GM21447 (cell line): ENCODE data around the gene KNTC1.
"Not testable (repeated sequence)": the region's sequence is repeated elsewhere in the genome, so short reads cannot be mapped to it uniquely, and the experiment has no call there.

Experiments used
- ATAC-seq: cut with Tn5 transposase; IDR thresholded peaks from one replicate; pipeline ENCODE4 v1.9.1; 2021; ENCODE audit not compliant: unreplicated experiment

The KNTC1 gene

DNA sequence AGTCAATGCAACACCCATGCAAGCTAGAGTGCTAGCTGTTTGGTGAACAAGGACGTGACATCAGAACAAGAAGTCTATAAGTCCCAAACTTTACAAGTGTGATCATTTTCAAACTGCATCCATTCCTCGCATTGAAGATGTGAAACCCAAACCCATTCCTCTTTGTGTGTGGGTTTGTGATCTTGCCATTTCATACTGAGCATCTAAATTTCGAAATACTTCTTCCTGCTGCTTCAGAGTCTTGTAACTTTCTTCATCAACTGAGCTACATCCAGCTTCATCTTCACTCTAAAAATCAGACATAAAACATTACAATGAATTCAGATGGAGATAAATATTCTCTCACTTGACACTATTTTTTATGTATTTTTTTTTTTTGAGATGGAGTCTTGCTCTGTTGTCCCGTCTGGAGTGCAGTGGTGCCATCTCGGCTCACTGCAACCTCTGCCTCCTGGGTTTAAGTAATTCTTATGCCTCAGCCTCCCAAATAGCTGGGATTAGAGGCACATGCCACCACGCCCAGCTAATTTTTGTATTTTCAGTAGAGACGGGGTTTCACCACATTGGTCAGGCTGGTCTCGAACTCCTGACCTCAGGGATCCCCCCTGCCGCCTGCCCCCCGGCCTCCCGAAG, 21.5 kb upstream of the KNTC1 start:
- no peak for ATAC-seq

DNA sequence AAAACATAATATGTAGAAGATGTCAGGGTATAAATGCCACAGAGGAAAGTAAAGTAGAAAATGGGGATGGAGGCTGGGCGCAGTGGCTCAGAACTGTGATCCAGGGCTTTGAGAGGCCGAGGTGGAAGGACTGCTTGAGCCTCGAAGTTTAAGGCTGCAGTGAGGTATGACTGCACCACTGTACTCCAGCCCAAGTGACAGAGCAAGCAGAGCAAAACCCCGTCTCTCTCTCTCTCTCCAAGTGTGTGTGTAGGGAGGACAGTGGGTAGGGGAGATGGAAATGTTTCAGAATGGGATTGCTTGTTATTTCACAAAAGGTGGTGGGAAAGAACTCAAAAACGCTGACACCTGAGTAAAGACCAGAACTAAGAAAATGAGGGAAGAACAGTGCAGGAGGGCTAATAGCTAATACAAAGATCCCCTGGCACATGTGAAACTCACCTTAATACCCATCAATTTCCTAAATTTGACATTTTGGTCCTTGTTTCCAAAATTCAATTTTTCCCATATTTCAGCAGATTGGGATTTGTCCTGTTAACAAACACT, 20.6 kb upstream of the KNTC1 start:
- no peak for ATAC-seq

- ATAC-seq = no peak
Measured at GRCh38 chr12:122508163-122508562, 18.9 kb upstream of the KNTC1 start.

DNA sequence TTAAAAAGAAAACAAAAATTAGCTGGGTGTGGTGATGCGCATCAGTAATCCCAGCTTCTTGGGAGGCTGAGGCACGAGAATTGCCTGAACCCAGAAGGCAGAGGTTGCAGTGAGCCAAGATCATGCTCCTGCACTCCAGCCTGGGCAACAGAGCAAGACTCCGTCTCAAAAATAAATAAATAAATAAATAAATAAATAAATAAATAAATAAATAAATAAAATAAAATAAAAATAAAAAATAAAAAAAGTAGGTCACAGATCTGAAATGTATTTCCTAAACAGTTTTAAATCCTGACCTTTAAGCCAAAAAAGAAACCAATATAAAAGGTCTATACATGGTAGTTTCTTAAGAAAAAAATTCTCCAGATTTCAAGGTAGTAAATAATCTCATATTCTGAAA, 14.0 kb upstream of the KNTC1 start:
- not testable (repeated sequence) for ATAC-seq

GRCh38 chr12:122513660-122514059, 13.4 kb upstream of the KNTC1 start:
- no peak for ATAC-seq

GRCh38 chr12:122515275-122515674, 11.8 kb upstream of the KNTC1 start:
- no peak for ATAC-seq

DNA sequence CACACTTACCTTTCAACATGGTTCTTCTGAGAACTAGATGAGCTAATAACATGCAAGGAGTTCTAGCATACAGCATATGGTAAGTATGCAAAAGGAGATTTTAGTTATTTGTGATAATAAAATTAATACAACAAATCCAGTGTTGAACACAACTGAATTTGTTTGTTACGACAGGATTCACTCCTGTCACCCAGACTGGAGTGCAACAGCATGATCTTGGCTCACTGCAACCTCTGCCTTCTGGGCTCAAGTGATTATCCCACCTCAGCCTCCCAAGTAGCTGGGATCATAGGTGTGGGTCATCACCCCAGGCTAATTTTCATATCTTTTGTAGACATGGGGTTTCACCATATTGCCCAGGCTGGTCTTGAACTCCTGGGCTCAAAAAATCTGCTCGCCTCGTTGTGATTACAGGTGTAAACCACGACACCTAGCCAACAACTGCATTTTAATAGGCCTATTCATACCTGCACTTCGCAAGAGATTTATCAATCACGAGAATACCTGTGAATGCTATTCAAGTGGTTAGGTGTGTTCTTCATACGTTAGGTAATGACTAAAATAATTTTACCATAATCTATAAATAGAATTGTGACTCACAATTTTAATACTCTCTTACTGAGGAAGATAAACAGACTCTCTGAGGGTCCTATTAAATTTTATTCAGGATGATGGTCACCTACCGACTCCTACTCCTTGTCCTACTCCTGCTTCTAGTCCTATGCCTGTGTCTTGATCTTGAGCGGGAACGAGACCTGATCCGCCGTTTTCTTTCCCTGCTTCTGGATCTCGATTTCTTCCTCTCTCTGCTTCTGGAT, 10.3 kb upstream of the KNTC1 start:
- no peak for ATAC-seq

- no peak for ATAC-seq
Measured at GRCh38 chr12:122517877-122518276, 9.2 kb upstream of the KNTC1 start.

DNA sequence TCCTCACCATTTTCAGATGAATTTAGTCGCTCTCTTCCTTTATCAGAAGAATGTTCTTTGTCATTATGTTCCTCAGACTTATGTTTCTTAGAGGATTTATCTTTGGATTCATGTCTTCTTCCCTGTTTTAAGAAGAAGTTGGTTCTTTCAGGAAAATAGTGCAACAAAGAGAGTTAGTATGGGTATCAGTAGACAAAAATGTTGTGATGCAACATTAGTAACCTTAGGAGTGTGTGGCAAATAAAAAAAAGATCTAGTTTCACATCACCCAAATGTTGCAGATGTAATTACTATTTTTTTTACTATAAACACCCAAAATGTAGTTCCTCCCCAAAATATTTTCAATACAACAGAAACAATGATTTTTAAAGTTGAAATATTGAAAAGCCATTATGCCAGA, 8.1 kb upstream of the KNTC1 start:
- ATAC-seq = no peak

DNA sequence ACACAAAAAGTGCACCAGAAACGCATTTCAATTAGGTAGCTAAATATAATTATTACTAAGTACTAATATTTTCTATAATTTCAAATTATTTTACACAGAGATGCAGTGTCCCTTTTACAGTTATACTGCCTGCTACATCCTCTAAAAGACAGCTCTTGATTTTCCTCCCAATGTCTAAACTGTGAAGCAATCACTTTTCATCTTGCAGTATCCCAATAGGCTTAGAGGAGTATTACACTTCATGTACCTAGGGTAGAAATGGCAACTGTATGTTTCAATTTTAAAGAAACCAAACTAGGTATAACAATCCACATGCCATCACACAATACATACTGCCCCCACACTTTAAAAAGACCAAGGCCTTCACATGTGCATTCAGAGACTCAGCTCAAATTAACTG, 7.6 kb upstream of the KNTC1 start:
- ATAC-seq = no peak

DNA sequence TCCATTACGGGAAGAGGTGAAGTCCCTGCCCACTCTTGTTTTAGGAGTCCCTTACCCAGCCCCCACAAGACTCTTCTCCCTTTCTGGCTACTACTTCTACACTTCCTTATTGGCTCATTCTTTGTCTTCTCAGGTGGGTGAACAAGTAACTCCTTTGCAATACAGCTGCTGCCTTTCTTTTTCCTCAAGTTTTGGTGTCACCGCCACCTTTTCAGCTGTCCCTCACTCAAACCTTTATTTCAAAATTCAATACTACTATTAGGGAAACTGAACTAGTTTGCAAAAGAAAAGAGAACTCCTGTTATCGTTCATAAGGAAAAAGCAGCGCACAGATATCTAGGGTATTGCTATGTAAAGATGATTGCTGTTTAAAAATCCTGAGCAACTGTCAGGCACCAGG, 6.4 kb upstream of the KNTC1 start:
- ATAC-seq = no peak

DNA sequence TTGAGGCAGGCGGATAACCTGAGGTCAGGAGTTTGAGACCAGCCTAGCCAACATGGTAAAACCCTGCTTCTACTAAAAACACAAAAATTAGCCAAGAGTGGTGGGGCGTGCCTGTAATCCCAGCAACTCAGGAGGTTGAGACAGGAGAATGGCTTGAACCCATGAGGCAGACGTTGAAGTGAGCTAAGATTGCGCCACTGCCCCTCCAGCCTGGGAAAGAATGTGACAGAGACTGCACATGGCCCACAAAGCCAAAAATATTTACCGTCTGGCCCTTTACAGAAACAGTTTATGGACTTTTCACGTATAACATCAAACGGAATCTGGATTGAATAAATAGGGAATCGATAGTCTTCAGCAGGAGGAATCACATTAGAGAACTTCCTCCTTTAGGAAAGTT, 3.8 kb upstream of the KNTC1 start:
- no peak for ATAC-seq

GRCh38 chr12:122523846-122524718, 3.0 kb upstream of the KNTC1 start:
- ATAC-seq = no peak

GRCh38 chr12:122527478-122527944, 462 bp downstream of the KNTC1 start:
- ATAC-seq = no peak

GRCh38 chr12:122528582-122528981, 1.5 kb downstream of the KNTC1 start:
- ATAC-seq = no peak

DNA sequence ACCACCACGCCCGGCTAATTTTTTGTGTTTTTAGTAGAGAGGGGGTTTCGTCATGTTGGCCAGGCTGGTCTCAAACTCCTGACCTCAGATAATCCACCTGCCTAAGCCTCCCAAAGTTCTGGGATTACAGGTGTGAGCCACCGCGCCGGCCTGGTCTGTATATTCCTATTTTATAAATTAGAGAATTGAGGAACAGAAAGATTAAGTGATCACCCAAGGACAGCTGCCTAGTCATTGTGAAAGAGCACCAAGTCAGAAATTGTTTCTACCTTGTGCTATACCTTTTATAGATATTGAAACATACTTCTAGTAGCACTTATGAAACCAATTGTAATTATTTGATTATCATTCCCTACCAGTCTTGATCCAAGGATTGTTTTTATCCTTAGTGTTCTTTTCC, 1.9 kb downstream of the KNTC1 start:
- no peak for ATAC-seq

GRCh38 chr12:122533856-122534255, 6.8 kb downstream of the KNTC1 start:
- no peak for ATAC-seq

DNA sequence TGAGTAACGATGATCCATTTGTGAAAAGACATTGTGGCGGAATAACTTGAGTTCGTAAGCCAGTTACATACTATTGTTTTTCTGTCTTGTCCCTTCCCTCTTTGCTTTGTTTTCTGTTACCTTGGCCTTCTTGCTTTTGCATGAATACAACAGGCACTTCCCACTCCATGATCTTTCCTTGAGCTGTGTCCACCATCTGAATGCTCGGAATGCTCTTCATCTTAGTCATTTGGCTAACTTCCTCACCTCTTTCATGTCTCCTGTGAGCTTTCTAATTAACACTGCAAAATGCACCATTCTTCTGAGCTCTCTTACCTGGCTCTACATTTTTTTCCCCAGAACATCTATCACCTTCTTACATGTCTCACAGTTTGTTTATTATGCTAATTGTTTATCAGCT, 10.0 kb downstream of the KNTC1 start:
- no peak for ATAC-seq

DNA sequence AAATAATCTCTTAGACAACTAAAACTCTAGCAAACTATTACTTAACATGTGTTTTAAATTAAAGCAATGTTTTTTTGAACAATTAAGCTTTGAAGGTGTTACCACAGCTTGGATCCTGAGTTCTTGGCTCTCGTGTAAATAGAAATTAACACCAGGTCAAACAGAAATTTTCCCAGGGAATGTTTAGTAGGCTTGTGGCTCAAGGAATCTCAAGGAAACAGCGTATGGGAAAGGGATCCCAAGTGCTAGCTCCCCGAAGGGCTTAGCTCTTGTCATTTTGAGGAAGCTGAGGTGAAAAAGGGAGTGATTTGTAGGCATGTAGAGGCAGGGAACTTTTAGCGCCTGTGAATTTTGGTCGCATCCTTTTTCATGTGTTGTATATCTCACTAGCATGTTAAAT, 11.4 kb downstream of the KNTC1 start:
- no peak for ATAC-seq

GRCh38 chr12:122544537-122544936, 17.5 kb downstream of the KNTC1 start:
- ATAC-seq = no peak

DNA sequence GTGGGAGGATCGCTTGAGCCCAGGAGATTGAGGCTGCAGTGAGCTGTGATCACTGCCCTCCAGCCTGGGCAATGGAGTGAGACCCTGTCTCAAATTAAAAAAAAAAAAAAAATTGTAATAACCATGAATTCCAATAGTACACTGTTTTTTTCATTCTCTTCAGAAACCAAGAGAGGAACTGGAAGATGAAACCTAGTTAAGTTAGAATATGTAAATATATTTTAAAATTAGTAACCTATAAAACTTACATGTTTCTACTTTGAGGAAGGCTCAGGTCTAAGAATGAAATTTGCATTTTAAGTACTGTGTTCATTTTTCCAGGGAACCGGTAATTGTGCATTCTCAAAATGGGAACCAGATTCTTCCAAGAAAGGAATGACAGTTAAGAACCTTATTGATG, 18.8 kb downstream of the KNTC1 start:
- no peak for ATAC-seq
